COLO668 (cell line): ENCODE results near the gene ME3.

Experiments used
- DNase-seq: peaks from one replicate; lab custom pipeline; 2025; ENCODE audit not compliant: unreplicated experiment; lab: John Stamatoyannopoulos, UW

Gene ME3

GRCh38 chr11:86397351-86397750 is 275.1 kb downstream of the ME3 start:
- DNase-seq = no peak

GRCh38 chr11:86396396-86396795 is 276.0 kb downstream of the ME3 start:
- no peak for DNase-seq

DNA sequence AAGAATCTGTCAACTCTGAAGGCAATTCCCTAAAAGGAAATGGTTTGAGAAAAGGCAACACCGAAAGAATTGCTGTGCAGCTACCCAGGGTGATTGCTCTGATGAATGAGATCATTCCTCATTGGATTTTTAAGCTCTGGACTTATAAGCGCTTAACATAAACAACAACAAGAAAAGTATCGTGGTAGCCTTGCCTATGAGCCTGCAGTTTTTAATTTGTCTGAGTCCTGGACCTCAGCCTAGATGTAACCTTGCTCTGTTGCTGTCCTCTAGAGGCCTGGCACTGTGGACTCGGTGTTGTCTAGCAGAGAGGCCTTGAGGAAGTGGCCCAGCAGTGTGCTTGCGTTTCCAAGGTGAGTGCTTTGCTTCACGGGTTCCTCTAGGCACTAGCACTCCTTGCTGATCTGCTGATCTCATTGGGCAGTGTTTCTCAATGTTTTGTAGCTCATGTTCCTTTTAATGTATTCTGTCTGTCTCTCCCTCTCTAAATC is 277.3 kb downstream of the ME3 start:
- DNase-seq = no peak
